Stimulated activated effector memory CD8-positive, alpha-beta T cell treated with anti-CD3 and anti-CD28 coated beads, Interleukin-12 subunit alpha, Interleukin-12 subunit beta, amount 100 ng/mL, for 72 hours (primary cell): ENCODE results near the gene KCNMA1.

Experiments used
- ATAC-seq: fragments of 150-1000 bp; cut with Tn5 transposase; 2 replicates; pipeline ENCODE4 v1.10.0; 2021
- DNase-seq, 2 donors: peaks; one replicate each; pipeline ENCODE4 v3.0.0; 2021 to 2022; ENCODE audit warnings: low spot score in 2 of 2
- H3K27ac Mint-ChIP-seq: one replicate; pipeline ENCODE4 v1.8.0; 2022; ENCODE audit warnings: mild to moderate bottlenecking, mixed read lengths
- H3K36me3 Mint-ChIP-seq: one replicate; pipeline ENCODE4 v1.8.0; 2022; ENCODE audit warnings: mild to moderate bottlenecking, mixed read lengths
- H3K4me1 Mint-ChIP-seq: one replicate; pipeline ENCODE4 v1.8.0; 2022; ENCODE audit warnings: mixed read lengths
- H3K4me3 Mint-ChIP-seq: one replicate; pipeline ENCODE4 v1.8.0; 2022; ENCODE audit warnings: mild to moderate bottlenecking, mixed read lengths
- H3K9me3 Mint-ChIP-seq: one replicate; pipeline ENCODE4 v1.8.0; 2022; ENCODE audit warnings: mixed read lengths

Gene KCNMA1

DNA sequence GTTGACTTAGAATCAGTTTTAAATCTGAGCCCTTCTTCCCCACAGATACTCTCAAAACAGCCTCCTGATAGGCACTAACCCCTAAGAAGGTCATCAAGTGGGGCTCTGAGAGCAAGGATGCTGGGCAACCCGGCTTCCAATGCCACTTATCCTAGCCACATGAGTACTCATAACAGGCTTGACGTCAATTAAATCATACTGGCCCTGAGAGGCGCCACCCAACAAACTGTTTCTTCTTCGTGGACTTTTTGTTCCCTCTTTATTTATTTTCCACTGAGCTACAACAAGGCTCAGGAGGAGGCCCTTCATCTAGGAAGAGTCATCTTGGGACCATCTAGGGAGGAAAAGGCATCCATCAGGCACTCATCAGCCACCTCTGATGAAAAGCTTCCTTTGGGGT is 255.9 kb downstream of the KCNMA1 start:
- H3K4me1 Mint-ChIP-seq: peaks cover 4% of the 10 kb centered on the region
- DNase-seq (no peak), ATAC-seq (no peak)
- no peak overlapping the region for H3K27ac Mint-ChIP-seq
- no peak overlapping the region for H3K4me3 Mint-ChIP-seq
- no peaks in the 10 kb centered on the region for H3K9me3 Mint-ChIP-seq
- H3K36me3 Mint-ChIP-seq: no peaks in the 10 kb centered on the region

DNA sequence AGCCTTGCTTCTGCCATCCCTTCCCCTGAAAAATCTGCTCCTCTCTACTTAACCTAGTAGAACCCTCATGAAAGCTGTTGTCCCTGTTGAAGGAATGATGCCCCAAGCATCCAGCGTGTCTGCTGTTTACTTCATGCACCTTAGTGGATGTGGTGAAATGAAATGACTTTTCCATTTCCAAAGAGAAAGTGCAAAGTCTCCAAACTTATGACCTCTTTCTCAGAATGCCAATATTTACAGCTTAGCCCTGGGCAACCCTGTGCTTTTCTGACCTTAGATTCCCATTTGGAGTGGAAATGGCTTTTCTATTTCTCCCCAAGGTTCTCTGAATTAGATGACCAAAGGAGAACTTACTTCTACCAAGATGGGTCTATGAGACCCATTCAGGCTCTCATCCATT is 256.9 kb downstream of the KCNMA1 start:
- no peak overlapping the region for H3K4me3 Mint-ChIP-seq

DNA sequence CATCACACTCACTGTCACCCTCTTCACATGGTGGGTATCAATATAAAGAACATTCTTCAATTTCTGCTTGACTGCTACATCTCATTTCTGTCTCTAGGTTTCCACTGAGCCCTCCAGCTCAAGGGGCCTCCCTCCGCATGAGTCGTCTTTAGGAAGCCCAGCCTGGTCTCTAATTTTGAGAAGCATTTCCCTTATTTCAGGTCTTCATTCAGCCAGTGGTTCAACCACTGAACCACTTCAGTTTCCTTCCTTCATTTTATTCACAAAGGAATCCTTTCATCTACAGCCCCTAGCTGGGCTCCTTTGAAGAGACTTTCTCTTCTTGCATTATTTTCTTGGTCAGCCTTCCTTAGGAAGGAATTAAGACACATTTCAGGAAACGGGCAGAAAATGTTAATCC is 257.4 kb downstream of the KCNMA1 start:
- Mint-ChIP-seq H3K27ac (no peak overlapping the region), H3K9me3 (no peaks in the 10 kb centered on the region), H3K4me3 (no peak overlapping the region), H3K36me3 (no peaks in the 10 kb centered on the region), H3K4me1 (no peaks in the 10 kb centered on the region)
- DNase-seq (no peak), ATAC-seq (no peak)

More for the DNA sequence above, 256.9 kb downstream of the KCNMA1 start:
- H3K27ac Mint-ChIP-seq: no peak overlapping the region
- no peaks in the 10 kb centered on the region for H3K9me3 Mint-ChIP-seq
- no peaks in the 10 kb centered on the region for H3K36me3 Mint-ChIP-seq
- H3K4me1 Mint-ChIP-seq: no peaks in the 10 kb centered on the region
- DNase-seq: no peak
- no peak for ATAC-seq

DNA sequence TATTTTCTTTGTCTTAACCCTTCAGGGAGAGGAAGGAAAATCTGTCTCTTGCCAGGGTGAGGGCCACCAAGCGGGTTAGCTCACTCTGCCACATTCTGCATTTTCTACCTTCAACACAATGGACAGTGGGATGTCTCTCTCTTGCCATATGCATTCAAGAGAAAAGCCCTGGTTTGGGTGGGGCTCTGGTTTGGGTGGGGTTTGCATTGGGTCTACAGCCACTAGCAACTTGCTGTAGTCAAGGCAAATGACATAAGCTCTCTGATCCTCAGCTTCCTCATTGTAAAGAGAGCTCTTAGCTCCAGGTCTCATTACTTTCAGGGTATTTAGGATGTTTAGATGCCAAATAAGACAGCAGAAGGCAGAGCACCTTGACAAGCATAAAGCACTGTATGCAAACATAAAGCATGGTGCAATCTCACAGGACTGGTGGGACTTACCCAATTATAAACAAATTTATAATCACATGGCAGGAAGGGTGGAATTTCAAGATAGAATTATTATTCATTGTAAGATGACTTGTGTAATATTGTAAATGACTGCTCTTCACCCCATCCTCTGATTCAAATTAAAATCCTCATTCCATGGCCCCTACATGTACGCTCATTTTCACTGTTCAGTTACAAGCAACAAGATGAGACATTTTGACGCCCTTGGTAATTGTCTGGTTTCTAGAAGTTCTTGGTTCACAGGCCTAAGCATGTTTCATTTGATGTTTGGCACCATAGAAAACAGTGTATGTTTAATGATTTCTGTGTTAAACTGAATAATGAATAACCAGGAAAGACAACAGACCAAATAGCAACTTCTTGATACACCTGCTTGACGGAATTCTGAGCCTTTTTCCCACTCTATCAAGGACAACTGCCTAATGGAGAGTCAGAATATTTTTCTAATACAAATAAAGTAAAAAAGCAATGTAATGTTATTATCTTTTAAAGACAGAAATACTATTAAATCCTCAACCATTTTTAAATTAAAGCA is 258.9 kb downstream of the KCNMA1 start:
- H3K36me3 Mint-ChIP-seq: no peaks in the 10 kb centered on the region
- no peak for ATAC-seq

DNA sequence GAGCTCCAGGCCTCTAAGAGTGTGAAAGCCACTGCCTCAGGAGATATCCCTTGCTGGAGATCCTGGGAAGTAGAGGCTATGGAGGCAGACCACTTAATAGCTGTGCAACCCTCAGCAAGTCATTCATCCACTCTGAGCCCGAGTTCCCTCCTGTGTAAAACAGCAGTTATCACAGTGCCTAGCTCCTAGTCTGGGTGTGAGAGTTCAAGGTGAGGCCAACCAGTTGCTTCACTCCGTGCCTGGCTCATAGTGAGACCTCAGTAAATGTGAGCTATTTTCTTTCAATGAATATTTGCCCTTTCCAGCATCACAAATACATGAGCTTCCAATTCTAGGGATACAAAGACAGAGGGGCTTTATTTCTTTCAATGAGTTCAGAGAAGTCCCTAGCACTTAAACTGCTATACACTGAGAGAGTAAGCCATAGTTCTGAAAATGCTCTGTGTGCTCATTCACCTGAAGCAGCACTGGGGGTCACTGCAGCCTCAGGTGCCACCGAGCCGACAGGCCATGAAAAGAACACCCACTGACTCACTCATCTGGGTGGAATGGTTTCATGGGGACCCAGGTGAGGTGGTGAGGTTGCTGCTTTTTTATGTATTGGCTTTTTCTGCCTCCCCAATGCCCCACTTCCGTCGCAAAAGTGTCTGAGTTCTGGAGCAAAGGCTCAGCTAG is 259.8 kb downstream of the KCNMA1 start:
- ATAC-seq (no peak), DNase-seq (no peak)
- H3K4me1 Mint-ChIP-seq: no peaks in the 10 kb centered on the region
- H3K36me3 Mint-ChIP-seq: no peaks in the 10 kb centered on the region
- H3K9me3 Mint-ChIP-seq: no peaks in the 10 kb centered on the region
- no peak overlapping the region for H3K27ac Mint-ChIP-seq
- H3K4me3 Mint-ChIP-seq: no peak overlapping the region

More for the DNA sequence above, 258.9 kb downstream of the KCNMA1 start:
- H3K9me3 Mint-ChIP-seq: no peaks in the 10 kb centered on the region
- no peaks in the 10 kb centered on the region for H3K4me1 Mint-ChIP-seq
- no peak overlapping the region for H3K4me3 Mint-ChIP-seq
- no peak overlapping the region for H3K27ac Mint-ChIP-seq
- no peak for DNase-seq

DNA sequence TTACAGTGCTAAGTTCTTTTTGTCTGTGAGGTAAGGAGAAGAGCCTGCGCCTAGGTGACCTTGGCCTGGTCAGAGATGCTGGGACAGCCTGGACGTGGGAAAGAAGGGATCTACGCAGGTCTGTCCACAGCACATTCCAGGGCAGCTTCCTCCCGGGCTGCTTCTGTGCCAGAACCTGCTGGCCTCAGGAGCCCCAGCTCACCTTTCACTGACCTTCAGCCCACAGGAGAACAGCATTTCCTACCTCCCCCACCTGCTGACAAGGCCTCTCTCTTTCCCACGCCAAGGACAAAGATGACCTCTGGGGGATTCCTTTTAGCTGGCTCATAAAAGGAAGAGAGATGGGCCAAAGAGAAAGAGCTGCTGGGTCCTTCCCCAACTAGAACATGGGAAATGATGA is 260.6 kb downstream of the KCNMA1 start:
- peaks cover 2% of the 10 kb centered on the region for H3K9me3 Mint-ChIP-seq

DNA sequence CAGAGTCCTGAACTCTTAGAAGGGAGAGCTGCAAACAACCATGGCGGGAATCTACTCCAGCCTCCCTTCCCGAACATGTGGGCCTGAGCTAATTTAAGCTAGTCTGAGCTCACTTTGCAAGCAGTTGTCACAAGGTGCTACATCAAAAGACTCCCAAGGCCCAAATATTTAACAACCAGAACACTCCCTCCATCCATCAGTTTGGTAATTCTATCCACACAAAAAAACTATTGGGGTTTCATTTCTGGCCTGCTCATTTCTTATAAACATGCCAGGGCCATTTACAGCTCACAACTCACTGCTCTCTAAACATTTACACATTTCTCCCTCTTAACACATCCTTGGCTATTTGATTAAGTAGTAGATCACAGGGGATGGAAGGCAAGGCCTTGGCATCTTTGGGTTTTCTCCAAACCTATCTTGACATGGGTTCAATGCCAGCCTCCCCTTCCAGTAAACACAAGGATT is 263.4 kb downstream of the KCNMA1 start:
- Mint-ChIP-seq H3K4me3 (no peak overlapping the region), H3K27ac (no peak overlapping the region), H3K9me3 (peaks cover 2% of the 10 kb centered on the region), H3K4me1 (no peaks in the 10 kb centered on the region), H3K36me3 (no peaks in the 10 kb centered on the region)
- DNase-seq: no peak
- no peak for ATAC-seq

More for the DNA sequence above, 260.6 kb downstream of the KCNMA1 start:
- no peak overlapping the region for H3K27ac Mint-ChIP-seq
- no peak overlapping the region for H3K4me3 Mint-ChIP-seq
- no peaks in the 10 kb centered on the region for H3K4me1 Mint-ChIP-seq
- DNase-seq: no peak
- no peaks in the 10 kb centered on the region for H3K36me3 Mint-ChIP-seq
- ATAC-seq: no peak

DNA sequence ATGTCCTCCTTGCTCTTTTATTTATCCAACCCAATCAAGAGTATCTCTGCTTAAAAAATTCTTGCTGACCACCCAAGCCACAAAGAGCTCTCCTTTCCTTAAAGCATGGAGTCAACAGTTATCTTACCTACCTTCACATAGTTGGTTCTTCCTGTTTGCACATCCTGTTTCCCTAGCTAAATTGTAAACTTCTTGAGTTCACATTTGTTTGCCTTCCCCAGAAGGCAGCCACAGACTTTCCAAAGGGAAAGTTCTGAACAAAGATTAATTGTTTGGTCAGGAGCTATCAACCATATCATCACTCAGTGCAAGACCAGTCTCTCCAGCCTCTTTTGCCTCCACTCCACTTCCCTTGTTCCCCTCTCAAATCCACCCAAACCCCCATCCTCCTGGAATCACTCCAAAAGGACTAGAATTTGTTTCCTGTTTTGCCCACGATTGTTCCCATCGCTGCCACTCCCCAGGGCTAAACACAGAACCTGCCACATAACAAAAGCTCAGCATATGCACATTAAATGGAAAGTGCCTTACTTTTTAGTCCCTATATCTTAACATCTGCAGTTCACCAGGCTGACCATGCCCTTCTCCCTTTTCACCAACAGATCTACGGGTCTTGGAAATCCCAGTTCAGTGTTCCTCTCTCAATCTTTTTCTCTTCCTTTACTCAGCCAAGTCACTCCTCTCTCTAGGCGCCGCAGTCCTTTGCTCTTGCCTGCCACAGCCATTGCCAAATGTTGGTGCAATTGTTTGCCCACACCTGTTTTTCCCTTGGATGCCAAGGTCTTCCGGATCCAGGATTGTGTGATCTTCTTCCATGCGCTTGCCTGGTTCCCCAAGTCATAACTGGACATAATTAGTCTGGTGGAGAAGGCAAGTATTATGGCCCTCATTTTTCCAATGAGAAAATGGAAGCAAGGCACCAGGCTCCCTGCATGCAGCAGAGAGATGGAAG is 265.5 kb downstream of the KCNMA1 start:
- no peak for ATAC-seq
- H3K9me3 Mint-ChIP-seq: peaks cover 6% of the 10 kb centered on the region
- no peaks in the 10 kb centered on the region for H3K36me3 Mint-ChIP-seq
- no peak overlapping the region for H3K27ac Mint-ChIP-seq
- DNase-seq: no peak
- no peaks in the 10 kb centered on the region for H3K4me1 Mint-ChIP-seq
- H3K4me3 Mint-ChIP-seq: no peak overlapping the region

DNA sequence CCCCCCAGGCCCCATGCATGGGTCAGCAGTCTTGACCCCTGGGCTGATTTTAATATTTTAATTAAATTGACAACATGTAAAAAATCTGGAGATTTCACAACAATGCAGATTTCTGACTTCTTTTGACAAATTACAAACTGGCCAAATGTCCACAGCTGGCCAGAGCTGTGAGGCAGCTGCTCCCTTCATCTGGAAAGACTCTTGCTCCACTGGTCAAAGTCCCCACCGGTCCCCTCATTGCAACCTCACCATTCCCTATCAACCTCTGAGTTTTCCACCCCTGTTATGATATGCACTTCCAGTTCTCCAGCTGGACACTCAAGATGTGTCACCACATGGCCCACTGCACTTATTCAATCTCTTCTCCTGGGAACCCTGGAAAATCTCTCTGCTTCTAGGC is 266.2 kb downstream of the KCNMA1 start:
- no peak for ATAC-seq
- no peak for DNase-seq
- peaks cover 6% of the 10 kb centered on the region for H3K9me3 Mint-ChIP-seq
- no peak overlapping the region for H3K4me3 Mint-ChIP-seq
- no peaks in the 10 kb centered on the region for H3K36me3 Mint-ChIP-seq
- no peaks in the 10 kb centered on the region for H3K4me1 Mint-ChIP-seq
- no peak overlapping the region for H3K27ac Mint-ChIP-seq

DNA sequence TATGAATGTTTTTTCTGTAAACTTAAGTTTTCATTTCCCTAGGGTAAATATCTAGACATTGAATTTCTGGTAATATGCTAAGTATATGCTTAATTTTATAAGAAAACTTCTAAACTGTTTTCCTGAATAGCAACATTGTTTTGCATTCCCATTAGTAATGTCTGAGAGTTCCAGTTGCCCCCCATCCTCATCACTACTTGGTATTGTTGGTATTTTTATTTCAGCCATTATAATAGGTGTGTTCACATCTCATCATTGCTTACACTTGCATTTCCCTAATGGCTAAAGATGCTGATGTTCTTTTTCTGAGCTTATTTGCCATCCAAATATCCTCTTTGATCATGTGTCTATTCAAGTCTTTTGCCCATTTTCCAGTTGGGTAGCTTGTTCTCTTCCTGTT is 269.6 kb downstream of the KCNMA1 start:
- Mint-ChIP-seq H3K36me3 (no peaks in the 10 kb centered on the region), H3K4me3 (no peak overlapping the region), H3K9me3 (peaks cover 6% of the 10 kb centered on the region), H3K4me1 (no peaks in the 10 kb centered on the region), H3K27ac (no peak overlapping the region)
- ATAC-seq (no peak), DNase-seq (no peak)

DNA sequence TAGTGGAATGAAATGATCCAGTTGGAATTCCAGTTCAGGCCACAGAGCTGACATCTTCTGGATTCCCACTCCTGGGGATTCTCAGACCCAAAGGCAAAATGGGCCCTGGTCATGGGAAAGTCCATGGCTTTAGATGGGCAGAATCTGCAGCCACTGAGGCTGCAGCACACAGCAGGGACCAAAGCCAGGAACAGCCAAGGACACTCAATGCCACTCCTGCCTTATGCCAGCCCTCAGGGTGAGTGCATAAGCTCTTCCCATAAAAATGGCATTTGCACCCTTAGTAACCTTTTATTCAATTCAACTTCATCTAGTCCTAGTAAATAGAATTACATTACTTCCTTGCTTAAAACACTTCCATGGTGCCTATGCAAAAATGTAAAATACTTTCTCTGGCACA is 274.4 kb downstream of the KCNMA1 start:
- no peak for ATAC-seq
- peaks cover 2% of the 10 kb centered on the region for H3K9me3 Mint-ChIP-seq
- peaks cover 7% of the 10 kb centered on the region for H3K4me1 Mint-ChIP-seq
- H3K27ac Mint-ChIP-seq: no peak overlapping the region
- no peaks in the 10 kb centered on the region for H3K36me3 Mint-ChIP-seq
- no peak overlapping the region for H3K4me3 Mint-ChIP-seq
- no peak for DNase-seq

DNA sequence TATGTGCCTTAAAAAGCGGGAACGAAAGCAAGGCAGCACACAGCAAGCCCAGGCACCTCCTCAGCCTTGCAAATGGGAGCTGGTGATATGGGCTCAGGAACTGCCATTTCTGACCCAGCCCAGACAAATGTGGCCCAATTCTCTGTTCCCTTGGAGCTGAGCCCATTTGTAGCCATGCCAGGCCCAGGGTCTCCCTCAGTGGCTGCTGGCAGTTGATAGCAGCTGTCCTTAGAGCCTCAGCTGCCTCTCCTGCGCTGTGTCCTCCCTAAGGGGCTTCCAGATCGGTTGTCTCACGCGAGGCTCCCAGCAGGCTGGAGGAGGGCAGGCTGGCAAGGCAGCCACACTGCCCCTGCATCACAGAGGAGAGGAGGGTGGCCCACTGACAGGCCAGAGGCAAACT is 275.8 kb downstream of the KCNMA1 start:
- H3K36me3 Mint-ChIP-seq: no peaks in the 10 kb centered on the region
- no peak overlapping the region for H3K4me3 Mint-ChIP-seq
- H3K4me1 Mint-ChIP-seq: peaks cover 7% of the 10 kb centered on the region
- no peak for DNase-seq
- H3K27ac Mint-ChIP-seq: no peak overlapping the region
- H3K9me3 Mint-ChIP-seq: no peaks in the 10 kb centered on the region
- ATAC-seq: no peak

DNA sequence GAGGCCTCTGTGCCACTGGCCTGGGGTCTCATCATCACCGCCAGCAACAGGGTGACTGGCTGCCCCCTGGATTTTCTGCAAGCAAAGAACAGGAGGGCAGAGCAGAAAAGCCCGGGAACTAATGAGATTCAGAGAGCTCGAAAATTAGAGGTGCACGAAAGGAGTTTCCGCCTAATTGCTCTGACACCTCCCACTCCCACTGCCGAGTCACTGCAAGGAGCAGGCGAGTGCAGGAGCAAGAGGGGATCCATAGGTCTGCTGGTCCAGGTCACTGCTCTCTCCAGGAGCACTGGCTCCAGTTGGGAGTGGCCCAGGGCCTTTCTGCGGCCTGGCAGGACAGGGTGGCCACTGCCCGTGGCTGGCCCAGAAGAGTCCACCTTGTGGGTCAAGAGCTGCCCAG is 276.2 kb downstream of the KCNMA1 start:
- H3K9me3 Mint-ChIP-seq: no peaks in the 10 kb centered on the region
- no peak overlapping the region for H3K4me3 Mint-ChIP-seq
- DNase-seq (no peak), ATAC-seq (no peak)
- no peaks in the 10 kb centered on the region for H3K36me3 Mint-ChIP-seq
- peaks cover 7% of the 10 kb centered on the region for H3K4me1 Mint-ChIP-seq
- H3K27ac Mint-ChIP-seq: no peak overlapping the region

DNA sequence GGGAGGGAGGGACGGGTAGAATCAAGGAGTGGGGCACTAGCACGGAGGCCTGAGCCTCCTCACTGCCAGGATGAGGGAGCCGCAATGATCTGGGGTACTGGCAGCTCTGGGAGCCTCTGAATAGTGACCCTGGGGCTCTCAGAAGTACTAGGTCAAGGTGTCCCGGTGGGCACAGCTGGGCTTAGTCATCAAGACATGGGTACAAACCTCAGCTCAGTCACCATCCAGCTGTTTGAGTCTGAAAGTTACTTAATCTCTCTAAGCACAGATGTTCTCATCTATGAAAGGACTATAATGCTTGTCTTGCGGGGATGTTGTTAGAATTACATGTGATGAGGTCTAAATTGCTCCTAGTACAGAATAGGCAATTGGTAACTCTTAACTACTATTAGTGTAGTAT is 276.8 kb downstream of the KCNMA1 start:
- no peaks in the 10 kb centered on the region for H3K36me3 Mint-ChIP-seq
- H3K4me3 Mint-ChIP-seq: no peak overlapping the region
- ATAC-seq (no peak), DNase-seq (no peak)
- no peak overlapping the region for H3K27ac Mint-ChIP-seq
- H3K9me3 Mint-ChIP-seq: no peaks in the 10 kb centered on the region
- peaks cover 7% of the 10 kb centered on the region for H3K4me1 Mint-ChIP-seq

DNA sequence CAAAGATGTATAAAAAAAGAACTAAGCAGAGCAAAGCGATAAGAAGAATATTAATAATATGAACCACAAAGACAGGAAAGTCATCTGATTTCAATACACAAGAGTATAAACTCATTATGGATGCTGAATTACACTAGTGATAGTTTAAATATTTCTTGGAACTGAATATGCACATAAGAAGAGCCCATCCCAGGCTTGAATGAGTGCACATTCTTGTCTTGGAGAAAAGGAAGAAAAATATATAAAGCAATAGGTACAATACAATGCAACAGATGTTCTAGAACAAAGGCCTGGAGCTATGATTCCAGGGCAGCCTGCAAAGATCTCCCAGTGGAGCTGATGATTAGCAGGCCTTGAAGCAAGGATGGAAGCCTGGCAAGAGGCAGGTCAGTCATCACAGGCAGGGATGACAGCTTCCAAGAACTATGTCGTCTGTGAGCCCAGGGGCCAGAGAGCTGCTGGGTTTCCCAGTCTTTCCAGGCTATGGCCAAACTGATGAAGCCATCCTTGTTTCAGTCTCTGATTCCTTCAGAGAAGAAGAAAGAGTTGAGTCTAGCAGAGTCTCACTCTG is 277.6 kb downstream of the KCNMA1 start:
- Mint-ChIP-seq H3K36me3 (no peaks in the 10 kb centered on the region), H3K27ac (no peak overlapping the region)

More for the DNA sequence above, 277.6 kb downstream of the KCNMA1 start:
- DNase-seq: no peak
- Mint-ChIP-seq H3K9me3 (no peaks in the 10 kb centered on the region), H3K4me3 (no peak overlapping the region), H3K4me1 (peaks cover 7% of the 10 kb centered on the region)
- no peak for ATAC-seq
